Measurements from ENCODE around the gene ENPP6. TPM values are rescaled to one million over a fixed set of nuclear protein-coding genes. Genes with fewer than 3 reads are reported as not detected.

Gene ENPP6
- total RNA-seq, 4 donors from 2014 or later, result 0.97 TPM; not detected in 3

- DNase-seq, result no peak
- Histone ChIP-seq H3K27me3 (no peaks in the 10 kb centered on the region), H3K36me3 (no peaks in the 10 kb centered on the region), H3K27ac (no peak overlapping the region), H3K4me1 (no peaks in the 10 kb centered on the region), H3K4me3 (no peak overlapping the region), H3K9me3 (no peaks in the 10 kb centered on the region)
- no peak for TF ChIP-seq CTCF (IDR thresholded peaks at IDR 0.05)
- TF ChIP-seq POLR2A (IDR thresholded peaks at IDR 0.05), result no peak
- intact Hi-C loops (cut with DNase I; ENCODE audit: low total_unique reads), result no loop called here
Measured at GRCh38 chr4:184157322-184157721, 60.4 kb downstream of the ENPP6 start.

- H3K36me3 ChIP-seq, result no peaks in the 10 kb centered on the region
- peak in 1 of 2 donors; percentile 26 for DNase-seq
- no peak overlapping the region for H3K4me3 ChIP-seq
- H3K4me1 ChIP-seq, result no peaks in the 10 kb centered on the region
- H3K27me3 ChIP-seq, result no peaks in the 10 kb centered on the region
- H3K27ac ChIP-seq, result peak overlapping the region in 1 of 2 donors; percentile 29
- TF ChIP-seq POLR2A (IDR thresholded peaks at IDR 0.05), result no peak
- no peak for TF ChIP-seq CTCF (IDR thresholded peaks at IDR 0.05)
- H3K9me3 ChIP-seq, result no peaks in the 10 kb centered on the region
- intact Hi-C loops (cut with DNase I; ENCODE audit: low total_unique reads), result no loop called here
Measured at GRCh38 chr4:184156163-184156920, 61.3 kb downstream of the ENPP6 start.

GRCh38 chr4:184154199-184154598 is 63.5 kb downstream of the ENPP6 start:
- intact Hi-C loops (cut with DNase I; ENCODE audit: low total_unique reads), result no loop called here
- H3K27ac ChIP-seq, result peak overlapping the region in 1 of 2 donors; percentile 52
- no peaks in the 10 kb centered on the region for H3K4me1 ChIP-seq

GRCh38 chr4:184153781-184154180 is 63.9 kb downstream of the ENPP6 start:
- intact Hi-C loops (cut with DNase I; ENCODE audit: low total_unique reads), result no loop called here
- H3K4me3 ChIP-seq, result no peak overlapping the region
- peak overlapping the region; percentile 32 to 52 for H3K27ac ChIP-seq
- no peaks in the 10 kb centered on the region for H3K4me1 ChIP-seq
- DNase-seq, result no peak
- H3K36me3 ChIP-seq, result no peaks in the 10 kb centered on the region
- H3K9me3 ChIP-seq, result no peaks in the 10 kb centered on the region
- no peaks in the 10 kb centered on the region for H3K27me3 ChIP-seq
- TF ChIP-seq CTCF (IDR thresholded peaks at IDR 0.05) (no peak), POLR2A (IDR thresholded peaks at IDR 0.05) (no peak)

More at GRCh38 chr4:184154199-184154598, 63.5 kb downstream of the ENPP6 start:
- DNase-seq, result peak in 1 of 2 donors; percentile 21
- no peak overlapping the region for H3K4me3 ChIP-seq
- H3K27me3 ChIP-seq, result no peaks in the 10 kb centered on the region
- TF ChIP-seq POLR2A (IDR thresholded peaks at IDR 0.05), result no peak
- no peak for TF ChIP-seq CTCF (IDR thresholded peaks at IDR 0.05)
- H3K36me3 ChIP-seq, result no peaks in the 10 kb centered on the region
- H3K9me3 ChIP-seq, result no peaks in the 10 kb centered on the region

GRCh38 chr4:184151988-184152485 is 65.6 kb downstream of the ENPP6 start:
- H3K27ac ChIP-seq, result no peak overlapping the region

More at GRCh38 chr4:184151988-184152485, 65.6 kb downstream of the ENPP6 start:
- Histone ChIP-seq H3K4me1 (no peaks in the 10 kb centered on the region), H3K9me3 (no peaks in the 10 kb centered on the region), H3K27me3 (no peaks in the 10 kb centered on the region), H3K36me3 (no peaks in the 10 kb centered on the region), H3K4me3 (no peak overlapping the region)
- DNase-seq, result no peak
- TF ChIP-seq CTCF (IDR thresholded peaks at IDR 0.05), result no peak
- no peak for TF ChIP-seq POLR2A (IDR thresholded peaks at IDR 0.05)
- intact Hi-C loops (cut with DNase I; ENCODE audit: low total_unique reads), result no loop called here

Measured in uterus (tissue), 4 donors.